GM19351 (cell line): ENCODE results near the gene BTBD7.

Experiments
- ATAC-seq: cut with Tn5 transposase; IDR thresholded peaks from one replicate; pipeline ENCODE4 v1.9.1; 2021; ENCODE audit warnings: mild to moderate bottlenecking, moderate library complexity; ENCODE audit not compliant: unreplicated experiment

The BTBD7 gene

GRCh38 chr14:93305725-93306418 is 27.0 kb downstream of the BTBD7 start:
- no peak for ATAC-seq

GRCh38 chr14:93304771-93305170 is 28.1 kb downstream of the BTBD7 start:
- no peak for ATAC-seq

GRCh38 chr14:93303659-93304058 is 29.2 kb downstream of the BTBD7 start:
- no peak for ATAC-seq

GRCh38 chr14:93302688-93303581 is 29.9 kb downstream of the BTBD7 start:
- ATAC-seq = no peak

- no peak for ATAC-seq
Observed at GRCh38 chr14:93301821-93302447, 30.9 kb downstream of the BTBD7 start.

- ATAC-seq = no peak
Observed at GRCh38 chr14:93299866-93300265, 33.0 kb downstream of the BTBD7 start.

GRCh38 chr14:93299416-93299815 is 33.4 kb downstream of the BTBD7 start:
- no peak for ATAC-seq

- ATAC-seq = no peak
Observed at GRCh38 chr14:93295541-93296220, 37.2 kb downstream of the BTBD7 start.

- ATAC-seq = no peak
Observed at GRCh38 chr14:93286212-93286890, 46.5 kb downstream of the BTBD7 start.

GRCh38 chr14:93285044-93285443 is 47.8 kb downstream of the BTBD7 start:
- no peak for ATAC-seq

- ATAC-seq = no peak
Observed at GRCh38 chr14:93281937-93282336, 50.9 kb downstream of the BTBD7 start.

- no peak for ATAC-seq
Observed at GRCh38 chr14:93280743-93281142, 52.1 kb downstream of the BTBD7 start.

GRCh38 chr14:93276031-93276716 is 56.7 kb downstream of the BTBD7 start:
- no peak for ATAC-seq

- ATAC-seq = no peak
Observed at GRCh38 chr14:93274055-93274806, 58.6 kb downstream of the BTBD7 start.

- no peak for ATAC-seq
Observed at GRCh38 chr14:93271111-93271510, 61.7 kb downstream of the BTBD7 start.

- no peak for ATAC-seq
Observed at GRCh38 chr14:93269341-93270068, 63.3 kb downstream of the BTBD7 start.

- ATAC-seq = no peak
Observed at GRCh38 chr14:93268406-93268805, 64.4 kb downstream of the BTBD7 start.

GRCh38 chr14:93267149-93267711 is 65.6 kb downstream of the BTBD7 start:
- no peak for ATAC-seq
